Stimulated activated CD8-positive, alpha-beta memory T cell treated with anti-CD3 and anti-CD28 coated beads, Interleukin-7, amount 100 ng/mL, for 1 hour (primary cell): ENCODE results near the gene CLNS1A.
"Not testable (repeated sequence)": the region's sequence is repeated elsewhere in the genome, so short reads cannot be mapped to it uniquely, and the experiment has no call there.

Source experiments
- DNase-seq, 2 donors: peaks; one replicate each; pipeline ENCODE4 v3.0.0-alpha.2; 2020; ENCODE audit warnings: low read depth in 2 of 2

The CLNS1A gene

GRCh38 chr11:77637345-77638165, at the start of gene CLNS1A:
Gene CLNS1A, minus strand, starts transcription at chr11:77637794. Its CDS starts 80 bp downstream, at chr11:77637714.
- peak; percentile 56 to 58 for DNase-seq

- DNase-seq = no peak
Measured at GRCh38 chr11:77687088-77687487, 49.5 kb upstream of the CLNS1A start.

- no peak for DNase-seq
Measured at GRCh38 chr11:77677138-77677537, 39.5 kb upstream of the CLNS1A start.

GRCh38 chr11:77672264-77672663, 34.7 kb upstream of the CLNS1A start:
- no peak for DNase-seq

GRCh38 chr11:77669848-77670511, 32.4 kb upstream of the CLNS1A start:
- DNase-seq = no peak

- DNase-seq = no peak
Measured at GRCh38 chr11:77668760-77669159, 31.2 kb upstream of the CLNS1A start.

- no peak for DNase-seq
Measured at GRCh38 chr11:77665240-77665965, 27.8 kb upstream of the CLNS1A start.

- no peak for DNase-seq
Measured at GRCh38 chr11:77661670-77662069, 24.1 kb upstream of the CLNS1A start.

GRCh38 chr11:77660947-77661346, 23.4 kb upstream of the CLNS1A start:
- DNase-seq = no peak

GRCh38 chr11:77658213-77659013, 20.8 kb upstream of the CLNS1A start:
- DNase-seq = no peak

- DNase-seq = no peak
Measured at GRCh38 chr11:77656362-77656761, 18.8 kb upstream of the CLNS1A start.

GRCh38 chr11:77654770-77655434, 17.3 kb upstream of the CLNS1A start:
- no peak for DNase-seq

GRCh38 chr11:77650123-77650522, 12.5 kb upstream of the CLNS1A start:
- DNase-seq = no peak

- DNase-seq = no peak
Measured at GRCh38 chr11:77647654-77648305, 10.2 kb upstream of the CLNS1A start.

GRCh38 chr11:77644887-77645286, 7.3 kb upstream of the CLNS1A start:
- no peak for DNase-seq

- no peak for DNase-seq
Measured at GRCh38 chr11:77642228-77642627, 4.6 kb upstream of the CLNS1A start.

GRCh38 chr11:77636731-77637344, 756 bp downstream of the CLNS1A start:
- DNase-seq = no peak

GRCh38 chr11:77633926-77634325, 3.7 kb downstream of the CLNS1A start:
- DNase-seq = not testable (repeated sequence)

- DNase-seq = no peak
Measured at GRCh38 chr11:77630157-77630710, 7.4 kb downstream of the CLNS1A start.
